PC-9 (cell line): ENCODE data around the gene ISL2.

Experiments used
- CTCF ChIP-seq: fragments of 200-600 bp; sonication (generic); conservative IDR thresholded peaks from 2 replicates; pipeline ENCODE4 v1.6.1; 2017; ENCODE audit warnings: mixed run types, antibody characterized with exemption, mild to moderate bottlenecking, moderate library complexity
- EZH2 ChIP-seq: fragments of 200-600 bp; sonication (generic); IDR thresholded peaks from 2 replicates; pipeline ENCODE4 v1.8.0; 2017; ENCODE audit warnings: antibody characterized with exemption, low read depth

GRCh38 chr15:76382987-76383728, 46.6 kb downstream of the ISL2 start:
- TF ChIP-seq CTCF (no peak), EZH2 (no peak)
